Limb (tissue), 2 donors: ENCODE results near the gene PROCA1.
A peak's percentile ranks its signal among the peaks of the same experiment; 100 is the strongest.

ENCODE experiments used
- DNase-seq, 2 donors: peaks; one replicate each; pipeline ENCODE4 v3.0.0-alpha.2; 2016; ENCODE audit errors: extremely low spot score in 2 of 2

The PROCA1 gene

GRCh38 chr17:28710861-28711722 is 596 bp downstream of the PROCA1 start:
- peak; percentile 94 to 98 for DNase-seq

GRCh38 chr17:28707339-28707720 is 4.4 kb downstream of the PROCA1 start:
- no peak for DNase-seq

GRCh38 chr17:28706471-28707338 is 5.0 kb downstream of the PROCA1 start:
- no peak for DNase-seq

- DNase-seq: no peak
Observed at GRCh38 chr17:28705728-28706334, 5.9 kb downstream of the PROCA1 start.

GRCh38 chr17:28705074-28705659 is 6.5 kb downstream of the PROCA1 start:
- DNase-seq: no peak

GRCh38 chr17:28704219-28704858 is 7.3 kb downstream of the PROCA1 start:
- DNase-seq: no peak

GRCh38 chr17:28703552-28704218 is 8.0 kb downstream of the PROCA1 start:
- no peak for DNase-seq

GRCh38 chr17:28702752-28703150 is 8.9 kb downstream of the PROCA1 start:
- DNase-seq: no peak

GRCh38 chr17:28702026-28702751 is 9.5 kb downstream of the PROCA1 start:
- DNase-seq: no peak

GRCh38 chr17:28700830-28701492 is 10.7 kb downstream of the PROCA1 start:
- no peak for DNase-seq

GRCh38 chr17:28700278-28700677 is 11.4 kb downstream of the PROCA1 start:
- DNase-seq: no peak

GRCh38 chr17:28698253-28698941 is 13.3 kb downstream of the PROCA1 start:
- no peak for DNase-seq

- DNase-seq: no peak
Observed at GRCh38 chr17:28693869-28694268, 17.8 kb downstream of the PROCA1 start.

- no peak for DNase-seq
Observed at GRCh38 chr17:28689011-28689410, 22.7 kb downstream of the PROCA1 start.

GRCh38 chr17:28688481-28688880 is 23.2 kb downstream of the PROCA1 start:
- no peak for DNase-seq

- DNase-seq: no peak
Observed at GRCh38 chr17:28686296-28686695, 25.4 kb downstream of the PROCA1 start.

- DNase-seq: no peak
Observed at GRCh38 chr17:28685366-28685765, 26.3 kb downstream of the PROCA1 start.

- peak in 1 of 2 donors; percentile 15 for DNase-seq
Observed at GRCh38 chr17:28684963-28685362, 26.7 kb downstream of the PROCA1 start.

- no peak for DNase-seq
Observed at GRCh38 chr17:28682655-28683054, 29.0 kb downstream of the PROCA1 start.
